Measurements from ENCODE around the gene COX7A2.

The COX7A2 gene

DNA sequence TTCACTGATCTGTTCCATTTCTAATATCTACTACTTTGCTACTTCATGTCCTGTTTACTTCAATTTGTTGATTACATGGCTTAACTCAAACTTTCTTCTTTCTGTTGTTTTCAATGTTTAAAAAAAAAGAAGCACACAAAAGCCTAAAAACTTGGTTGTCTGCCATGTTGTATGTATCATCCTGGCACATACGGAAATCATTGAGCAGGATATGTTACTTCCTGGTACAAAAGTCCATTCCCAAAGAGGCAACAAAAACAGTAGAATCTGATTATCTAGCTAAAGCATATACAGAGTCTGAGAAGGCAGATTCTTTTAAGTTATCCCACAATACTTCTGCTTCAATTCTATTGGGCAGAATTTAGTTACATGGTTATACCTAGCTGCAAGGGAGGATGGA is 23.2 kb downstream of the COX7A2 start:
- H3K9me3 ChIP-seq (ENCODE audit: control insufficient read depth, low read length), result no peaks in the 10 kb centered on the region
- WGBS, 2 experiments (ENCODE audit: insufficient coverage in 2 of 2), result 86 to 100% methylated on average over 1 of the region's 1 CpG
- peaks cover 5% of the 10 kb centered on the region for H3K4me1 ChIP-seq (ENCODE audit: control insufficient read depth, insufficient read depth, low read length, poor library complexity, severe bottlenecking)
- H3K4me3 ChIP-seq (ENCODE audit: extremely low read depth, insufficient read depth, low read length, poor library complexity, severe bottlenecking), result no peak overlapping the region
- H3K36me3 ChIP-seq (ENCODE audit: control insufficient read depth, insufficient read depth, low read length), result no peaks in the 10 kb centered on the region
- no peak overlapping the region for H3K27ac ChIP-seq (ENCODE audit: low read depth, low read length, severe bottlenecking)

GRCh38 chr6:75219263-75219662 is 24.3 kb downstream of the COX7A2 start:
- Histone ChIP-seq H3K4me3 (ENCODE audit: extremely low read depth, insufficient read depth, low read length, poor library complexity, severe bottlenecking) (no peak overlapping the region), H3K9me3 (ENCODE audit: control insufficient read depth, low read length) (no peaks in the 10 kb centered on the region), H3K27ac (ENCODE audit: low read depth, low read length, severe bottlenecking) (no peak overlapping the region), H3K4me1 (ENCODE audit: control insufficient read depth, insufficient read depth, low read length, poor library complexity, severe bottlenecking) (peaks cover 5% of the 10 kb centered on the region), H3K36me3 (ENCODE audit: control insufficient read depth, insufficient read depth, low read length) (no peaks in the 10 kb centered on the region)
- 79 to 100% methylated on average over 1 to 3 of the region's 3 CpGs for WGBS, 2 experiments (ENCODE audit: insufficient coverage in 2 of 2)

- peaks cover 10% of the 10 kb centered on the region for H3K4me1 ChIP-seq (ENCODE audit: control insufficient read depth, insufficient read depth, low read length, poor library complexity, severe bottlenecking)
- H3K36me3 ChIP-seq (ENCODE audit: control insufficient read depth, insufficient read depth, low read length), result no peaks in the 10 kb centered on the region
- WGBS, 2 experiments (ENCODE audit: insufficient coverage in 2 of 2), result 60% methylated on average over 1 of the region's 4 CpGs; no CpG with 5 or more reads in 1 of the 2 experiments
- no peak overlapping the region for H3K4me3 ChIP-seq (ENCODE audit: extremely low read depth, insufficient read depth, low read length, poor library complexity, severe bottlenecking)
- no peaks in the 10 kb centered on the region for H3K9me3 ChIP-seq (ENCODE audit: control insufficient read depth, low read length)
- no peak overlapping the region for H3K27ac ChIP-seq (ENCODE audit: low read depth, low read length, severe bottlenecking)
Observed at GRCh38 chr6:75217193-75217592, 26.4 kb downstream of the COX7A2 start.

- H3K36me3 ChIP-seq (ENCODE audit: control insufficient read depth, insufficient read depth, low read length), result no peaks in the 10 kb centered on the region
- WGBS, 2 experiments (ENCODE audit: insufficient coverage in 2 of 2), result 85 to 92% methylated on average over 3 to 4 of the region's 4 CpGs
- no peak overlapping the region for H3K4me3 ChIP-seq (ENCODE audit: extremely low read depth, insufficient read depth, low read length, poor library complexity, severe bottlenecking)
- H3K9me3 ChIP-seq (ENCODE audit: control insufficient read depth, low read length), result no peaks in the 10 kb centered on the region
- peaks cover 12% of the 10 kb centered on the region for H3K4me1 ChIP-seq (ENCODE audit: control insufficient read depth, insufficient read depth, low read length, poor library complexity, severe bottlenecking)
- H3K27ac ChIP-seq (ENCODE audit: low read depth, low read length, severe bottlenecking), result no peak overlapping the region
Observed at GRCh38 chr6:75215291-75215690, 28.3 kb downstream of the COX7A2 start.

- Histone ChIP-seq H3K36me3 (ENCODE audit: control insufficient read depth, insufficient read depth, low read length) (no peaks in the 10 kb centered on the region), H3K4me3 (ENCODE audit: extremely low read depth, insufficient read depth, low read length, poor library complexity, severe bottlenecking) (no peak overlapping the region), H3K27ac (ENCODE audit: low read depth, low read length, severe bottlenecking) (no peak overlapping the region), H3K9me3 (ENCODE audit: control insufficient read depth, low read length) (no peaks in the 10 kb centered on the region), H3K4me1 (ENCODE audit: control insufficient read depth, insufficient read depth, low read length, poor library complexity, severe bottlenecking) (peaks cover 12% of the 10 kb centered on the region)
- WGBS, 2 experiments (ENCODE audit: insufficient coverage in 2 of 2), result 83% methylated on average over 1 of the region's 2 CpGs; no CpG with 5 or more reads in 1 of the 2 experiments
Observed at GRCh38 chr6:75213732-75214131, 29.9 kb downstream of the COX7A2 start.

DNA sequence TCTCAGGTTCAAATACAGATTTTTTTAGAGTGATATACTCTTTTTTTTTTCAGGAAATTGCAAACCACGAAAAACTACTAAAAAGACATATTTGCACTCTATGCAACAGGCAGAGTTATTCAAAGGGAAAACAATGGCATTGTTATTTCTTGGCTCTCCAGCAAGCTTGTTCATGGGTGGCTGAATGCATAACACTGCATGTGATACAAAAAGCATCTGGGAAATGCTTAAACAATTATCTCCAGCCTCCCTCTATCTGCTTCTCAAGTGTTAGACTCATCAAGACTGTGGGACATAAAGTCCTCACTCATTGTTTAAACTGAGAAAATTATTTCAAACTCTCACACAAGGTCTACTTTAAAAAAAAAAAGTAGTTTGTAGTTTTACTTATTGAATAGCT is 30.5 kb downstream of the COX7A2 start:
- no peak overlapping the region for H3K4me3 ChIP-seq (ENCODE audit: extremely low read depth, insufficient read depth, low read length, poor library complexity, severe bottlenecking)

GRCh38 chr6:75211920-75212590 is 31.5 kb downstream of the COX7A2 start:
- Histone ChIP-seq H3K36me3 (ENCODE audit: control insufficient read depth, insufficient read depth, low read length) (no peaks in the 10 kb centered on the region), H3K4me3 (ENCODE audit: extremely low read depth, insufficient read depth, low read length, poor library complexity, severe bottlenecking) (no peak overlapping the region), H3K4me1 (ENCODE audit: control insufficient read depth, insufficient read depth, low read length, poor library complexity, severe bottlenecking) (peaks cover 12% of the 10 kb centered on the region), H3K27ac (ENCODE audit: low read depth, low read length, severe bottlenecking) (no peak overlapping the region), H3K9me3 (ENCODE audit: control insufficient read depth, low read length) (no peaks in the 10 kb centered on the region)
- WGBS, 2 experiments (ENCODE audit: insufficient coverage in 2 of 2), result 25% methylated on average over 2 of the region's 3 CpGs; no CpG with 5 or more reads in 1 of the 2 experiments

More for the DNA sequence above, 30.5 kb downstream of the COX7A2 start:
- no peak overlapping the region for H3K27ac ChIP-seq (ENCODE audit: low read depth, low read length, severe bottlenecking)
- WGBS, 2 experiments (ENCODE audit: insufficient coverage in 2 of 2), result 20% methylated on average over 1 of the region's 1 CpG; no CpG with 5 or more reads in 1 of the 2 experiments
- H3K4me1 ChIP-seq (ENCODE audit: control insufficient read depth, insufficient read depth, low read length, poor library complexity, severe bottlenecking), result peaks cover 12% of the 10 kb centered on the region
- no peaks in the 10 kb centered on the region for H3K36me3 ChIP-seq (ENCODE audit: control insufficient read depth, insufficient read depth, low read length)
- H3K9me3 ChIP-seq (ENCODE audit: control insufficient read depth, low read length), result no peaks in the 10 kb centered on the region

DNA sequence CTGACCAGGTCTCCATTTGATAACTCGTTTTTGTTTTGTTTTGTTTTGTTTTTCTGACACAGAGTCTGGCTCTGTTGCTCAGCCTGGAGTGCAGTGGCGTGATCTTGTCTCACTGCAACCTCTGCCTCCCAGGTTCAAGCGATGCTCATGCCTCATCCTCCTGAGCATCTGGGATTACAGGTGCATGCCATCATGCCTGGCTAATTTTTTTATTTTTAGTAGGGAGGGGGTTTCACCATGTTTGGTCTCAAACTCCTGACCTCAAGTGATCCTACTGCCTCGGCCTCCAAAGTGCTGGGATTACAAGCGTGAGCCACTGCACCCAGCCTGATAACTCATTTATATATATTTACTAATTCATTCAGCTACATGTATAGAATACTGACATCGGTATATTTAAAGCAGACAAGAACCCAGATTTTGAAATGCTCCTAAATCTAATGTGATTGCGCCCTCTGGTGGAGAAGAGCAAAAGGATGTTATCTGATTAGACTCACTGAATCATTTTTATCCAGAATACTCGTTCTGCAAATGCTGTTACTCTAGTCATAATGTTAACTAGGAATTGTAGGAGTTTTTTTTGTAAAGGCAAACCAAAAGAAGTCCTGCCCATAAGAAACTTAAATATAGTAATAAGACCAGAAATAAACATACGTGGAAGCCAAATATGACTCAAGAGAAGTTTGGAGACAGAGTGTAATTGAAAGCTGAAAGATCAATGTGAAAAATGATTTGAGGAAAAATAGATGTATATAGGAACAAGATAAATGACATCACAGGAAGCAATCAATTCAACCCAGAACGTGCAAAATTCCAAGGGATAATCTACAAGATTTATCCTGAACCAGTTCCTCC is 32.5 kb downstream of the COX7A2 start:
- Histone ChIP-seq H3K4me1 (ENCODE audit: control insufficient read depth, insufficient read depth, low read length, poor library complexity, severe bottlenecking) (peaks cover 7% of the 10 kb centered on the region), H3K27ac (ENCODE audit: low read depth, low read length, severe bottlenecking) (no peak overlapping the region), H3K36me3 (ENCODE audit: control insufficient read depth, insufficient read depth, low read length) (no peaks in the 10 kb centered on the region), H3K4me3 (ENCODE audit: extremely low read depth, insufficient read depth, low read length, poor library complexity, severe bottlenecking) (no peak overlapping the region), H3K9me3 (ENCODE audit: control insufficient read depth, low read length) (no peaks in the 10 kb centered on the region)
- WGBS, 2 experiments (ENCODE audit: insufficient coverage in 2 of 2), result 56 to 94% methylated on average over 2 to 4 of the region's 10 CpGs

- no peak overlapping the region for H3K4me3 ChIP-seq (ENCODE audit: extremely low read depth, insufficient read depth, low read length, poor library complexity, severe bottlenecking)
- WGBS, 2 experiments (ENCODE audit: insufficient coverage in 2 of 2), result 53 to 69% methylated on average over 4 to 6 of the region's 7 CpGs
- H3K27ac ChIP-seq (ENCODE audit: low read depth, low read length, severe bottlenecking), result no peak overlapping the region
- H3K9me3 ChIP-seq (ENCODE audit: control insufficient read depth, low read length), result no peaks in the 10 kb centered on the region
- H3K36me3 ChIP-seq (ENCODE audit: control insufficient read depth, insufficient read depth, low read length), result no peaks in the 10 kb centered on the region
- H3K4me1 ChIP-seq (ENCODE audit: control insufficient read depth, insufficient read depth, low read length, poor library complexity, severe bottlenecking), result peaks cover 7% of the 10 kb centered on the region
Observed at GRCh38 chr6:75209184-75209723, 34.3 kb downstream of the COX7A2 start.

DNA sequence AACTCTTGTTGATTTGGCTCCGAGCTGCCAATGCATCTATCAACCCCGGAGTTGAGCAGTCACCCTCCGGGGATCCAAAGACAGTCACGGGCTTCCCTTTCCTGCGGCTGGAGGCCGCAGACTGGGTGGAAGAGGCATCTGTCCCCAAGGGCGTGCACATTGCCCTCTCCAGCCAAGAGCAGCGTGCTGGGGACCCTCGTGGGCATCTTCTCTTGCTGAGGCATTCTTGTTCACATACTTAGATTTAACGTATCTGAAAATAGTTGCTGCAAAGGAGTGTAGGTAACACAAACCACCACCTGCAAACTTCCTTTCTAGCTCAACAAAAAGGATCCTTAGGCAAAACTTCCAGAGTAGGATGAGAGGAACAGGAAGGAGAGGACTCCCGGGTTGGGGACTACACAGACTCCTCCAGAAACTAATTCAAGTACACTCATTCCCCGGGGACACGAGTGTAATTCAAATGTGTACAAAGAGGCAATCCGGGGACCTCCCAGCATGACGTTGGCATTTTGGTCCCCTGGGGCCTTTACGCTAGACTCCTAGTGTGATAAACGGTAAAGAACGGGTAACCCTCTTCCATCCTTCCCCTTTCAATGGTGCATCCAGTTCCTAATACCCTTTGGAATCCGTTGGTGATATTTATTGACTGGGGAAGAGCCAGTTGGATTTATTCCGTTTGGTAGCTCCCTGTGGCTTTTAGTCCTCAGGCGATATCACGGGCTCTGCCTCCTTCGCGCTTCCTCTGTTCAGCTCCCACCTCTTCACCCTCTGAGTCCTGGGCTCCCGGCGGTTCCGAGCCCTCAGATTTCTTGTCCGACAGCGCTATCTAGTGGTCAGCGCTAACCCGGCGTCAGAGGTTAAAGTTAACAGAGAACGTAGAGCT is 35.1 kb downstream of the COX7A2 start:
- peaks cover 7% of the 10 kb centered on the region for H3K4me1 ChIP-seq (ENCODE audit: control insufficient read depth, insufficient read depth, low read length, poor library complexity, severe bottlenecking)
- H3K4me3 ChIP-seq (ENCODE audit: extremely low read depth, insufficient read depth, low read length, poor library complexity, severe bottlenecking), result no peak overlapping the region
- no peak overlapping the region for H3K27ac ChIP-seq (ENCODE audit: low read depth, low read length, severe bottlenecking)
- 6 to 12% methylated on average over 21 to 22 of the region's 33 CpGs for WGBS, 2 experiments (ENCODE audit: insufficient coverage in 2 of 2)
- H3K36me3 ChIP-seq (ENCODE audit: control insufficient read depth, insufficient read depth, low read length), result no peaks in the 10 kb centered on the region
- H3K9me3 ChIP-seq (ENCODE audit: control insufficient read depth, low read length), result no peaks in the 10 kb centered on the region
